Thoracic aorta endothelial cell (primary cell): Measurements from ENCODE around the gene OR6C65. TPM values are rescaled to one million over a fixed set of nuclear protein-coding genes. Genes with fewer than 3 reads are reported as not detected.

Source experiments
- total RNA-seq: library from RNA; depleted of rRNA; stranded (reverse); fragments of >200 nt; gene quantifications from 2 replicates; pipeline ENCODE4 v1.2.3, GENCODE V29; 2012

Gene OR6C65
- not detected in 2 replicates for total RNA-seq

DNA sequence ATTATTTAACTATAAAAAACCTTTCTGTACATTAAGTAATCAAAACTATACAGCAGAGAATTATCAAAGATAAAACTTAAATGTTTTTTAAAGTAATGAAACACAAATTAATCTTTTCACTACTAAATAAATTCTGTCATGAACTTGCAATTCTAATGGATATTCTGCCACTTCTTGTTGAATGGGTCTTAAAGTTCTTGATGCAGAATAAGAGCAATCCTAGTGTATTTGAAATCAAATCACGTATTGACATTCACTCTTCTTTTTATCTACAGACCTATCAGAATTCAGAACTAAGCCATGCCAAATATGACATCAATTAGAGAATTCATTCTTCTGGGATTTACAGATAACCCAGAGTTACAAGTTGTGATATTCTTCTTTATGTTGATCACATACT is at the start of gene OR6C65:
TSS of gene OR6C65 (plus strand) at position 301 of the 400 bp plus-strand sequence. CDS start at position 301, 0 bp downstream.

DNA sequence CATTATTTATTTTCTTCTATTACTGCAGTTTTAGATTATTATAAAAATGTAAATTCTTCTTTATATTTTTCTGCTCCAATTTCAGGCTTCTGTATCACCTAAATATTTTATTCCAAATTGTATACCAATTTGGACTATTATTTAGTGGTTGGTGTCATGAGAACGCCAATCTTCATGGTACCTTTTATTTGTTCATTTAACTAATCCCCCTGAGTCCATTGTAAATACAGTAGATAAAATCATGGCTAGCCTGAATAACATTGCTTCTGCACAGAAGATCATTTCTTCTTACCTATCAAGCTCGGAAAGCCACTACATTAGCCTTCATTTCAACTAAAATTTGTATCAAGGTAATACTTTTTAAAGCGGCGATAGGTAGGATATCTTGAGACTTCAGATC is 37.7 kb upstream of the OR6C65 start, which contains the start of gene OR6C75:
TSS of gene OR6C75 (plus strand) at position 301 of the 400 bp plus-strand sequence. CDS start 2,136 bp downstream, outside the sequence.

DNA sequence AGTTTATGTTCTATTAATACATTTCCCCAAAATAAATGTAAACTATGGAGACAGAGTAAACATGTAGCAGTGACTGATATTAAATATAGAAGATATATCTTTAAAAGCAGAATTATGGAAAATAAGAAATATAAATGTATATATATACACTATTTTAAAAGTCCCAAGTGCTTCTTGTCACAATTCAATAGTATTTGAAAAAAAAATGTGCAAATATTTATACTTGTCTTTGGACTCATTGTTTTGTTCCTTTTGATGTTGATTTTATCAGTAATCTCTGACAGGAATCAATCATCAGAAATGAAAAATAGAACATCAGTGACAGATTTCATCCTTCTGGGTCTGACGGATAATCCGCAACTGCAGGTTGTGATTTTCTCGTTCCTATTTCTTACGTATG is 25.6 kb downstream of the OR6C65 start, which contains the start of gene OR6C76:
TSS of gene OR6C76 (plus strand) at position 301 of the 400 bp plus-strand sequence. CDS start at position 301, 0 bp downstream.

DNA sequence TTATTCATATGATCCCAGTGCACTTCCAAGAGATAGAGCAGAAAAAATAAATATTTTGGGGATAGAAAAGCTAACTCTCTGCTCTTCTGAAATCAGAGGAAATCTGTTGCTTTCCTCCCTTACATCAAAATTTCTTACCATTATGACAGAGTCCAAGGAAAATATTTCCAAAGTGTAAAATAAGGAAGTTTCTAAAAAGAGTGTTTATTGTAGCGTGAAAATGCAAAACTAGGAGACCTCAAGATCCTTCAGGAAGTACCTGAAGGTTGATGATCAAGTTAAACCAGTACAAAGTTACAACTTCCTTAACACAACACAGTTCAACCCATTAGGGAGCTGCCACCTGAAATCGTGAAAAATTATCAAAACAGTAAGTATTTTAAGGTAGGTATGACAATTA is 43.4 kb downstream of the OR6C65 start, which contains the start of gene OR6C2:
TSS of gene OR6C2 (plus strand) at position 301 of the 400 bp plus-strand sequence. CDS start 8,138 bp downstream, outside the sequence.

Other genes starting within 250 kb of the OR6C65 start
- gene OR10A7, start 179.5 kb upstream of the OR6C65 start, total RNA-seq: not detected in 2 replicates
- gene OR6C74, start 155.9 kb upstream of the OR6C65 start, total RNA-seq: not detected in 2 replicates
- gene OR6C6, start 104.0 kb upstream of the OR6C65 start, total RNA-seq: not detected in 2 replicates
- gene OR6C1, start 86.2 kb upstream of the OR6C65 start, total RNA-seq: not detected in 2 replicates
- gene OR6C3, start 69.8 kb upstream of the OR6C65 start, total RNA-seq: not detected in 2 replicates
- gene OR6C75, start 37.6 kb upstream of the OR6C65 start, total RNA-seq: not detected in 2 replicates
- gene OR6C76, start 25.7 kb downstream of the OR6C65 start, total RNA-seq: not detected in 2 replicates
- not detected in 2 replicates for gene OR6C2, start 43.5 kb downstream of the OR6C65 start, total RNA-seq
- not detected in 2 replicates for gene OR6C70, start 69.6 kb downstream of the OR6C65 start, total RNA-seq
- 0.13 TPM in 1 of 2 replicates, not detected in the other for gene OR6C68, start 91.8 kb downstream of the OR6C65 start, total RNA-seq
- not detected in 2 replicates for gene OR6C4, start 149.1 kb downstream of the OR6C65 start, total RNA-seq
- gene OR2AP1, start 171.9 kb downstream of the OR6C65 start, total RNA-seq: not detected in 2 replicates
- not detected in 2 replicates for gene OR10P1, start 236.4 kb downstream of the OR6C65 start, total RNA-seq